Panc1 (cell line): ENCODE measurements around the gene LHX2. TPM values are rescaled to one million over a fixed set of nuclear protein-coding genes. Genes with fewer than 3 reads are reported as not detected.

Experiments
- ATAC-seq: fragments of 200-7000 bp; cut with Tn5 transposase; 2 replicates; pipeline ENCODE4 v1.9.1; 2020; ENCODE audit warnings: mild to moderate bottlenecking, moderate library complexity
- BruUV-seq: library from RNA; stranded (reverse); fragments of 400-500 nt; replicated peaks from 2 replicates; lab custom pipeline; 2021; lab: Mats Ljungman, UMichigan
- CTCF ChIA-PET: fragments of 300-600 bp; sonication (Branson Sonifier 250); formaldehyde crosslinking; loops from one replicate; lab custom pipeline; 2022; ENCODE audit warnings: antibody characterized with exemption; lab: Charles Lee
- POLR2A ChIA-PET: fragments of 300-600 bp; sonication (Branson Sonifier 250); formaldehyde crosslinking; loops from one replicate; lab custom pipeline; 2022; ENCODE audit warnings: antibody characterized with exemption; lab: Charles Lee
- DNase-seq: peaks from one replicate; pipeline ENCODE4 v3.0.0-alpha.2; 2010; ENCODE audit warnings: low read depth, low spot score
- H3K27ac ChIP-seq: 2 replicates; pipeline ENCODE4 v1.5.1; 2011; ENCODE audit warnings: mild to moderate bottlenecking, low read length, inconsistent platforms
- H3K27me3 ChIP-seq: fragments of 200-500 bp; sonication (Bioruptor generic); 2 replicates; pipeline ENCODE4 v1.6.0; 2014; ENCODE audit warnings: low read length, inconsistent platforms; ENCODE audit not compliant: control insufficient read depth, insufficient read depth
- H3K36me3 ChIP-seq: fragments of 200-500 bp; sonication (Bioruptor generic); 2 replicates; pipeline ENCODE4 v1.5.1; 2014; ENCODE audit warnings: inconsistent platforms, mild to moderate bottlenecking, low read length, moderate library complexity; ENCODE audit not compliant: control insufficient read depth, insufficient read depth
- H3K4me1 ChIP-seq: 2 replicates; pipeline ENCODE4 v1.5.1; 2011; ENCODE audit warnings: inconsistent platforms, mild to moderate bottlenecking, low read length, moderate library complexity; ENCODE audit not compliant: control insufficient read depth, insufficient read depth
- H3K4me3 ChIP-seq, 2 experiments: 2 replicates each; pipeline ENCODE4 v1.5.1; 2011 to 2012; ENCODE audit warnings: low read depth in 2 of 2, low read length in 2 of 2, mild to moderate bottlenecking in 2 of 2, inconsistent platforms in 1 of 2, moderate library complexity in 1 of 2
- H3K9me3 ChIP-seq: fragments of 200-500 bp; sonication (Bioruptor generic); 2 replicates; pipeline ENCODE4 v1.5.1; 2014; ENCODE audit warnings: low read depth, mild to moderate bottlenecking, inconsistent platforms, low read length, moderate library complexity; ENCODE audit not compliant: control insufficient read depth, insufficient read depth
- CTCF ChIP-seq: fragments of 450-650 bp; IDR thresholded peaks from 2 replicates; pipeline ENCODE4 v1.5.1; 2017; ENCODE audit warnings: mild to moderate bottlenecking
- POLR2AphosphoS5 ChIP-seq: IDR thresholded peaks from 2 replicates; pipeline ENCODE4 v1.6.1; 2012; ENCODE audit warnings: mild to moderate bottlenecking, low read depth, low read length, moderate library complexity
- SIN3A ChIP-seq: IDR thresholded peaks from 2 replicates; pipeline ENCODE4 v1.6.1; 2012; ENCODE audit warnings: low read depth, mild to moderate bottlenecking, low read length, moderate library complexity, borderline replicate concordance; ENCODE audit not compliant: insufficient read depth
- TCF7L2 ChIP-seq: IDR thresholded peaks from 2 replicates; pipeline ENCODE4 v1.6.1; 2011; ENCODE audit warnings: mild to moderate bottlenecking, low read depth, low read length, inconsistent platforms
- in situ Hi-C: cut with HindIII; loops from 2 replicates; pipeline ENCODE4 v1.10.0; 2016; ENCODE audit warnings: low sequenced_read_pairs, low pct_unique_long_range_greater_than_20kb
- intact Hi-C: fragments of 100-400 bp; cut with micrococcal nuclease; formaldehyde crosslinking; loops from one replicate; pipeline ENCODE4 v1.10.0; 2022; ENCODE audit not compliant: unreplicated experiment
- total RNA-seq: library from RNA; stranded (reverse); gene quantifications from one replicate; pipeline ENCODE4 v1.2.1, GENCODE V29; 2021; ENCODE audit not compliant: unreplicated experiment
- TF ChIP-seq, protein P1 (sequence below), 2 experiments: IDR thresholded peaks; 2 replicates each; pipeline ENCODE4 v1.6.1; 2011 to 2012; ENCODE audit warnings: low read depth in 2 of 2, control low read depth in 1 of 2, low read length in 1 of 2, mild to moderate bottlenecking in 1 of 2, moderate library complexity in 1 of 2; ENCODE audit not compliant: insufficient read depth in 1 of 2

LHX2 gene
- total RNA-seq, 1 experiment from 2014 or later, result 0.36 TPM

DNA sequence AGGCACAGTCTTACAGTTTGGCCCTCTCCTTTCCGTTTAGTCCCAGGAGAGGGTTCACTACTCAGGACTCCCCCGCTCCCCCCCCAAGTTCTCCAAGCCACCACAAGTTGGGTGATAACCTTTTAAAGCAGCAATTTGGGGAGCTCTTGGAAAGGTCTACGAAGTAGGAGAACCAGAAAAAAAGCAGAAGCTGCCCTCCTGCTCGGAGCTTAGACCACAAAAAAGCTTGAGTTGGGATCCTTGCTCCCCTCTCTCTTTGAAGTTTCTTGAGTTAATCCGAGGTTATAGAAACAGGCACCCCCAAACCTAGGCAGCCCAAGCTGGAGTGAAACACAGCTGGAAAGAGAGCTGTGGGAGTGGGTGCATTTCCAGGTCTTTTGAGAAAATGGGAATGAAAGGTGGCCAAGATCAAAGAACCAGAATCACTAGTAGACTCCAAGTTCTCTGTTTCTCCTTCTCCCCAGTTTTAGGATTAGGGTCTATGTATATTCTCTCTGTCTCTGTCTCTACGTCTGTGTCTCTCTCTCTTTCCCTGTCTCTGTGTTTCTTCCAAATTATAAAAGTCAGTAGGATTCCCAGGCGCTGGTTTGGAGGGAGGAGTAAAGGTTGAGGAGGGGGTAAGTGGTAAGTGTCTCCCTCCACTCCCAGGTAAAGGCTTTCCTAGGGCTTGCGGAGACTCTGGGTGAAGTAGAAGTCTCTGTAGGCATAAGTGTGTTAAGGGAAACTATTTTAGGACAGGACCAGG lies 2.8 kb downstream of the LHX2 start:
- TF ChIP-seq POLR2AphosphoS5, result no peak
- TF ChIP-seq SIN3A, result no peak
- POLR2A ChIA-PET, result no interaction called here
- Histone ChIP-seq H3K9me3 (no peaks in the 10 kb centered on the region), H3K36me3 (no peaks in the 10 kb centered on the region), H3K4me1 (0 out of 2 replicates have a peak, but pooled peaks cover 5% of the 10 kb centered on the region), H3K27me3 (no peaks in the 10 kb centered on the region; the same call in 1 of the 2 replicates), H3K27ac (no peak overlapping the region), H3K4me3 (no peak overlapping the region)
- intact Hi-C loops, result no loop called here
- DNase-seq, result no peak
- ATAC-seq, result no peak
- CTCF ChIA-PET, result no interaction called here
- in situ Hi-C loops, result no loop called here
- no TSS peak for BruUV-seq

DNA sequence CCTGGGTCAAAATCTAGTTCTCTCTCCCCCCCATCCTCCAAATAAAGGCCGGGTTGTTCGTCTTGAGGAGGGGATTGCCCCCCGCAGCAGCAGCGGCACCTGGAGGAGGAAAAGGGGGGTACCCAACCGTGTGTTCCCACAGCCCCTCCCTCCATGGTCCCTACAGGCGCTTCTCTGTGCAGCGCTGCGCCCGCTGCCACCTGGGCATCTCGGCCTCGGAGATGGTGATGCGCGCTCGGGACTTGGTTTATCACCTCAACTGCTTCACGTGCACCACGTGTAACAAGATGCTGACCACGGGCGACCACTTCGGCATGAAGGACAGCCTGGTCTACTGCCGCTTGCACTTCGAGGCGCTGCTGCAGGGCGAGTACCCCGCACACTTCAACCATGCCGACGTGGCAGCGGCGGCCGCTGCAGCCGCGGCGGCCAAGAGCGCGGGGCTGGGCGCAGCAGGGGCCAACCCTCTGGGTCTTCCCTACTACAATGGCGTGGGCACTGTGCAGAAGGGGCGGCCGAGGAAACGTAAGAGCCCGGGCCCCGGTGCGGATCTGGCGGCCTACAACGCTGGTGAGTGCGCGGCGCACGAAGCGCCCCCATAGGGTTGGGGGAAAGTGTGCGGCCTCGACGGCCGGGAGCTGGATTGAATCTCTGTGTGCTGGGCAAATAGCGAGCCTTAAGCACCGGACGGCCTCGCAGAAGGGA lies 3.5 kb downstream of the LHX2 start:
- ATAC-seq (no peak), DNase-seq (no peak)
- H3K4me3 ChIP-seq, result no peak overlapping the region
- TF ChIP-seq, protein P1, sequence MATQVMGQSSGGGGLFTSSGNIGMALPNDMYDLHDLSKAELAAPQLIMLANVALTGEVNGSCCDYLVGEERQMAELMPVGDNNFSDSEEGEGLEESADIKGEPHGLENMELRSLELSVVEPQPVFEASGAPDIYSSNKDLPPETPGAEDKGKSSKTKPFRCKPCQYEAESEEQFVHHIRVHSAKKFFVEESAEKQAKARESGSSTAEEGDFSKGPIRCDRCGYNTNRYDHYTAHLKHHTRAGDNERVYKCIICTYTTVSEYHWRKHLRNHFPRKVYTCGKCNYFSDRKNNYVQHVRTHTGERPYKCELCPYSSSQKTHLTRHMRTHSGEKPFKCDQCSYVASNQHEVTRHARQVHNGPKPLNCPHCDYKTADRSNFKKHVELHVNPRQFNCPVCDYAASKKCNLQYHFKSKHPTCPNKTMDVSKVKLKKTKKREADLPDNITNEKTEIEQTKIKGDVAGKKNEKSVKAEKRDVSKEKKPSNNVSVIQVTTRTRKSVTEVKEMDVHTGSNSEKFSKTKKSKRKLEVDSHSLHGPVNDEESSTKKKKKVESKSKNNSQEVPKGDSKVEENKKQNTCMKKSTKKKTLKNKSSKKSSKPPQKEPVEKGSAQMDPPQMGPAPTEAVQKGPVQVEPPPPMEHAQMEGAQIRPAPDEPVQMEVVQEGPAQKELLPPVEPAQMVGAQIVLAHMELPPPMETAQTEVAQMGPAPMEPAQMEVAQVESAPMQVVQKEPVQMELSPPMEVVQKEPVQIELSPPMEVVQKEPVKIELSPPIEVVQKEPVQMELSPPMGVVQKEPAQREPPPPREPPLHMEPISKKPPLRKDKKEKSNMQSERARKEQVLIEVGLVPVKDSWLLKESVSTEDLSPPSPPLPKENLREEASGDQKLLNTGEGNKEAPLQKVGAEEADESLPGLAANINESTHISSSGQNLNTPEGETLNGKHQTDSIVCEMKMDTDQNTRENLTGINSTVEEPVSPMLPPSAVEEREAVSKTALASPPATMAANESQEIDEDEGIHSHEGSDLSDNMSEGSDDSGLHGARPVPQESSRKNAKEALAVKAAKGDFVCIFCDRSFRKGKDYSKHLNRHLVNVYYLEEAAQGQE (IDR thresholded peaks at IDR 0.05; ENCODE audit: insufficient read depth in 1 of 2, low read depth in 2 of 2, low read length in 1 of 2), result no peak
- no peak for TF ChIP-seq CTCF
- no peak for TF ChIP-seq POLR2AphosphoS5
- TF ChIP-seq TCF7L2, result no peak
- no peak for TF ChIP-seq SIN3A
- H3K27me3 ChIP-seq, result no peaks in the 10 kb centered on the region
- in situ Hi-C loops (no loop called here), intact Hi-C loops (no loop called here)
- ChIA-PET CTCF (no interaction called here), POLR2A (no interaction called here)
- no TSS peak for BruUV-seq
- 0 out of 2 replicates have a peak, but pooled peaks cover 5% of the 10 kb centered on the region for H3K4me1 ChIP-seq
- H3K27ac ChIP-seq, result no peak overlapping the region
- H3K36me3 ChIP-seq, result no peaks in the 10 kb centered on the region
- H3K9me3 ChIP-seq, result no peaks in the 10 kb centered on the region
